Measurements from ENCODE around the gene IL6R.

- no peak for TF ChIP-seq CTCF (IDR thresholded peaks at IDR 0.05; ENCODE audit: low read depth, low read length)
- no peak for TF ChIP-seq EZH2phosphoT487 (IDR thresholded peaks at IDR 0.05; ENCODE audit: low read depth)
Observed at GRCh38 chr1:154430903-154431302, 25.8 kb downstream of the IL6R start.

Measured in OCI-LY3 (cell line).